Rectal smooth muscle tissue (tissue), 1 donor: ENCODE results near the gene COL21A1.

ENCODE experiments used
- H3K27ac ChIP-seq: one replicate; pipeline ENCODE4 v1.7.0; 2013; ENCODE audit warnings: low read depth, low read length, inconsistent platforms
- H3K27me3 ChIP-seq: one replicate; pipeline ENCODE4 v1.7.0; 2013; ENCODE audit warnings: low read length; ENCODE audit not compliant: control insufficient read depth, insufficient read depth
- H3K36me3 ChIP-seq: one replicate; pipeline ENCODE4 v1.7.0; 2013; ENCODE audit warnings: low read length; ENCODE audit not compliant: control insufficient read depth, insufficient read depth
- H3K4me1 ChIP-seq: one replicate; pipeline ENCODE4 v1.7.0; 2013; ENCODE audit warnings: low read length; ENCODE audit not compliant: control insufficient read depth, insufficient read depth
- H3K4me3 ChIP-seq: one replicate; pipeline ENCODE4 v1.7.0; 2013; ENCODE audit warnings: low read length
- H3K9ac ChIP-seq: one replicate; pipeline ENCODE4 v1.7.0; 2013; ENCODE audit warnings: low read length

The COL21A1 gene

GRCh38 chr6:56246881-56247653, at the start of gene COL21A1:
TSS of gene COL21A1 (minus strand) at chr6:56247580. CDS start at chr6:56182618, 64,962 bp downstream.
- no peaks in the 10 kb centered on the region for H3K36me3 ChIP-seq
- H3K4me1 ChIP-seq = peaks cover 7% of the 10 kb centered on the region
- peak within 1 kb of the TSS; percentile 64 for H3K4me3 ChIP-seq
- peak within 1 kb of the TSS; percentile 44 for H3K27ac ChIP-seq
- no peak within 1 kb of the TSS for H3K9ac ChIP-seq
- H3K27me3 ChIP-seq = no peaks in the 10 kb centered on the region

GRCh38 chr6:56293781-56294180, 46.4 kb upstream of the COL21A1 start:
- H3K4me1 ChIP-seq = no peaks in the 10 kb centered on the region
- no peaks in the 10 kb centered on the region for H3K36me3 ChIP-seq
- H3K27ac ChIP-seq = no peak overlapping the region
- no peak overlapping the region for H3K9ac ChIP-seq
- no peak overlapping the region for H3K4me3 ChIP-seq
- no peaks in the 10 kb centered on the region for H3K27me3 ChIP-seq

- no peaks in the 10 kb centered on the region for H3K4me1 ChIP-seq
- no peaks in the 10 kb centered on the region for H3K27me3 ChIP-seq
- no peak overlapping the region for H3K27ac ChIP-seq
- H3K36me3 ChIP-seq = no peaks in the 10 kb centered on the region
- no peak overlapping the region for H3K9ac ChIP-seq
- H3K4me3 ChIP-seq = no peak overlapping the region
Measured at GRCh38 chr6:56292505-56293181, 45.3 kb upstream of the COL21A1 start.

- no peak overlapping the region for H3K27ac ChIP-seq
- no peak overlapping the region for H3K4me3 ChIP-seq
- no peaks in the 10 kb centered on the region for H3K4me1 ChIP-seq
- H3K27me3 ChIP-seq = no peaks in the 10 kb centered on the region
- no peaks in the 10 kb centered on the region for H3K36me3 ChIP-seq
- H3K9ac ChIP-seq = no peak overlapping the region
Measured at GRCh38 chr6:56291302-56291917, 44.0 kb upstream of the COL21A1 start.

GRCh38 chr6:56289721-56290120, 42.3 kb upstream of the COL21A1 start:
- Histone ChIP-seq H3K36me3 (no peaks in the 10 kb centered on the region), H3K9ac (no peak overlapping the region)

GRCh38 chr6:56288347-56288746, 41.0 kb upstream of the COL21A1 start:
- Histone ChIP-seq H3K27ac (no peak overlapping the region), H3K4me1 (no peaks in the 10 kb centered on the region), H3K36me3 (no peaks in the 10 kb centered on the region), H3K27me3 (no peaks in the 10 kb centered on the region), H3K9ac (no peak overlapping the region), H3K4me3 (no peak overlapping the region)

More at GRCh38 chr6:56289721-56290120, 42.3 kb upstream of the COL21A1 start:
- Histone ChIP-seq H3K27ac (no peak overlapping the region), H3K4me1 (no peaks in the 10 kb centered on the region), H3K27me3 (no peaks in the 10 kb centered on the region), H3K4me3 (no peak overlapping the region)

GRCh38 chr6:56282391-56282790, 35.0 kb upstream of the COL21A1 start:
- H3K36me3 ChIP-seq = no peaks in the 10 kb centered on the region
- H3K4me3 ChIP-seq = no peak overlapping the region
- H3K4me1 ChIP-seq = no peaks in the 10 kb centered on the region
- no peak overlapping the region for H3K27ac ChIP-seq
- no peaks in the 10 kb centered on the region for H3K27me3 ChIP-seq
- H3K9ac ChIP-seq = no peak overlapping the region

- no peaks in the 10 kb centered on the region for H3K4me1 ChIP-seq
- H3K27me3 ChIP-seq = no peaks in the 10 kb centered on the region
- no peak overlapping the region for H3K9ac ChIP-seq
- no peaks in the 10 kb centered on the region for H3K36me3 ChIP-seq
- no peak overlapping the region for H3K27ac ChIP-seq
- no peak overlapping the region for H3K4me3 ChIP-seq
Measured at GRCh38 chr6:56280126-56280525, 32.7 kb upstream of the COL21A1 start.

GRCh38 chr6:56279331-56280080, 32.1 kb upstream of the COL21A1 start:
- H3K9ac ChIP-seq = no peak overlapping the region
- H3K36me3 ChIP-seq = no peaks in the 10 kb centered on the region
- no peak overlapping the region for H3K4me3 ChIP-seq
- no peak overlapping the region for H3K27ac ChIP-seq
- no peaks in the 10 kb centered on the region for H3K27me3 ChIP-seq
- H3K4me1 ChIP-seq = no peaks in the 10 kb centered on the region

- Histone ChIP-seq H3K27ac (no peak overlapping the region), H3K36me3 (no peaks in the 10 kb centered on the region), H3K27me3 (no peaks in the 10 kb centered on the region), H3K4me3 (no peak overlapping the region), H3K9ac (no peak overlapping the region), H3K4me1 (no peaks in the 10 kb centered on the region)
Measured at GRCh38 chr6:56278171-56278591, 30.8 kb upstream of the COL21A1 start.

- Histone ChIP-seq H3K27ac (no peak overlapping the region), H3K4me3 (no peak overlapping the region), H3K9ac (no peak overlapping the region), H3K36me3 (no peaks in the 10 kb centered on the region), H3K27me3 (no peaks in the 10 kb centered on the region), H3K4me1 (peaks cover under 1% of the 10 kb centered on the region)
Measured at GRCh38 chr6:56270812-56271441, 23.5 kb upstream of the COL21A1 start.

GRCh38 chr6:56268266-56268665, 20.9 kb upstream of the COL21A1 start:
- Histone ChIP-seq H3K27ac (no peak overlapping the region), H3K4me3 (no peak overlapping the region), H3K4me1 (peaks cover 5% of the 10 kb centered on the region), H3K9ac (no peak overlapping the region), H3K36me3 (no peaks in the 10 kb centered on the region), H3K27me3 (no peaks in the 10 kb centered on the region)
